Stimulated activated CD8-positive, alpha-beta memory T cell treated with anti-CD3 and anti-CD28 coated beads, Interleukin-2, amount 100 ng/mL, for 1 hour (primary cell): Measurements from ENCODE around the gene LYRM4.
"Not testable (repeated sequence)": the region's sequence is repeated elsewhere in the genome, so short reads cannot be mapped to it uniquely, and the experiment has no call there.

Experiments used
- DNase-seq, 2 donors: peaks; one replicate each; pipeline ENCODE4 v3.0.0-alpha.2; 2020; ENCODE audit warnings: low read depth in 2 of 2

LYRM4 gene

DNA sequence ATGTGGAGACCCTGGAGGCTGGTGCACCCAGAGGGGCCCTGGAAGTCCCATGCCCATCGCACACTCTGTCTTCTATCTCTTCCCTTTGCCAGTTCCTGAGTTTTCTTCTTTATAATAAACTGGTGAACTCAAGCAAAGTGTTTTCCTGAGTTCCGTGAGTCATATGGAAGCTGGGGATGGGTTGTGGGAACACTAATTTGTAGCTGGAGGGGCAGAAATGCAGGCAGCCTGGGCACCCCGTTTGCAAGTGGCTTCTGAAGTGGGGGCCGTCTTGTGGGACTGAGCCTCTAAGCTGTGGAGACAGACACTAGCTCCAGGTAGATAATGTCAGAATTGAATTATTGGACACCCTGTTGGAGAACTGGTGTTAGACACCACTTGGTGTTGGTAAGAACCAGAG, 178.8 kb downstream of the LYRM4 start:
- DNase-seq = no peak

DNA sequence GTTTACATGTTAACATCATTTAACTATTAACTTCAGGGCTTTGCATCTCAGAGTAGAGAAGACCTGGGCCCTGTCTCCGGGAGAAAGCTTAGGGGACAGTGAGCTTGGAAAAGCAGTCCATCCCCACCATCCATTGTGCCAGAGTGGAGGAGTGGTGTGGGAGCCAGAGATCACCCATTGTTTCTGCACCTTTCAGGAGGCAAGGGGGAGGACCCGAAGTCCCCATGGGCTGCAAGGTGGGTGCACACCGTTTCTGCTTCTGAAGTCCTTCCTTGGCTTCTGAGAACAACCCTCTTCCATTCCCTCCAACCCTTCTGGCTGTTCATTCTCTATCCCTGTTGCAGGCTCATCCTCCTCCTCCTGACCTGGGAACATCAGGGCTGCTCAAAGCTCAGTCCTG, 179.6 kb downstream of the LYRM4 start:
- no peak for DNase-seq

DNA sequence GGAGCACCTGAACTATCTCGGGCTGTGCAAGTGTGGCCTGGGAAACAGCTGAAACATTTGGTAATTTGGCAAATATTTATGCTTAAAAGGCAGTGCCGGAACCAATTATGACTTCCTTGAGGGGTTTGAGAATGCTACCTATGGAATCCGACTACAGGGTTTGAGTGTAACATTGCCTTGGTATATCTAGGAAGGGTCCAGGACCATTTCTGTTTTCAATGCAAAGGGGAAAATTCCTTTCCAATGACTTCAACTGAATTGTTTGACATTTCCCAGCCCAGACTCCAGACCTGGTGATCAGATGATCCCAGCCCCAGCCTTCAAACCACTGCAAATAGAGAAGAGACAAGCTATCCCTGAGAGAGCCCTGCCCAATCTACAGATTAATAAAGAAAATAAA, 180.2 kb downstream of the LYRM4 start:
- no peak for DNase-seq

DNA sequence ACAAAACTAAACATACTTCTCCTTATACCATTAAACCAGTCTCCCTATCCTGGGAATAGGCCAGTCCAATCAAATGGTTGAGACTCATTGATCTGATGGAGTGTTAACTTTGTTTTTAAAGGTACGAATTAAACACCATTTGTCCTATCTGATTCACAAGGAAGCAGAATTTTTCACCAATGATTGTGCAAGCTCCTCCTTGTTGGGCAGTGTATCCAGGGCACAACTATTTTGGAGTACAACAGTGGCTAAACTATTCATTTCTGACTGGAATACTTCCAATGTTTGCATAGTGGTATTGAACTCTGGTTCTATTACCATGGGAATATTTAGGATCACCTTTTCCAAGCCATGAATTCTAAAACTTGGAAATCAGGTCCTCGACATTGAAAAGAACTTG, 181.1 kb downstream of the LYRM4 start:
- DNase-seq = no peak

DNA sequence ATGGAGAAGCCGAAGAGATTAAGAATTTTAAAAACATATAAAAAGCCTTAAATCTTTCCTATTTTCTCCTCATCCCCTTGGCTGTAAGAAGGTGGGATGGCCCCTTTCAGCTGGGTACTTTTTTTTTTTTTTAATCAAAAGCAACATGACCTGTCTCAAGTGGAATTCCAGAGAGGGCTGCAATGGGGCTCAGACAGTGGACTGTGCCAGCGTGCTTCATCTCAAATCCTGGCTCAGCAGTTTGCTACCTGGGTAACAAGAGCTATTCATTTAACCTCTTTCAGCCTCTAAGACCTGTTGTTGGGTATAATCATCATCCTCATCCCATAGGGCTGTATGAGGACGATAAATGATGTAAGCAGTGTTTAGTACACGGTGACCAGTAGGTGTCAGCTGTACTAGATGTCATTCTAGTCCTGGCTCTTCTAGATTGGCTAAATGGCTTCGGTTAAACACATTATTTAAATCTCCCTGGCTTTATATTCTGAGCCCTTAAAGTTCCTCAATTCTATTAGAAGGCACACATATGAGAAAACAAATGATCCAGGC, 182.6 kb downstream of the LYRM4 start:
- no peak for DNase-seq

DNA sequence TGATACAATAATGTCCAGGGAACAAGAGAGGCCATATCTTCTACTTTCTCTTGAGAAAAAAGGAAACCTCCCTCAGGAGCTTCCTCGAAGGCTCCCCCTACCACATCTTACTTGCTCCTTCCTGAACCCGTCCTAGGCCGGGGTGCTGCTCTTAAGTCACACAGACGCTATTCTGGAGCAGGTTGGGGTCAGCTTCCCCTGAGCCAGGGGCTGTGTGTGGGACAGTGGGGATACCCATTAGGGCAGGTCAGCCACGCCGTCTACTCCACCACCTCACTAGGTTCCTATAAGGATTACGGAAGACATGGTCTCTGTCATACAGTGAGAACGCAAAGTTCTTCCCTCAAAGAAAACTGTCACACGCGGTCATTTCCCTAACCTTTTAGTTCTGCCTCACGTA, 183.8 kb downstream of the LYRM4 start:
- no peak for DNase-seq

DNA sequence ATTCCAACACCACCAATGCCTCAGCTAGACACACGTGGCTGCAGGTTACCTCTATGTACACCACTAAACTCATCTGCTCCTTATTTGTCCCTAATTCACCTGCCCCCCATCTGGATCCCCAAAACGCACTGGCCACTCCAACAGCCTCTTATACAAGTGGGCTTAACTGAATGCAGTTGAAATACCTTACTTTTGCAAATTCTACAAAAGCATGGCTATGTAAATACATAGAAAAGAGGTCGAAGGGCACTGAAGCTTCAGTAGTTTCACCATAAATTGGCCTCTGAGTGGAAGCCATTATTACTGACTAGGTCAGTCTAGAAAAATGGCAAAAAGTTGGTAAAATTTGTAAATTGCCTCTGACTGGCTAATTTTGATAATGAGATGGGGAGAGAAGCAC, 186.8 kb downstream of the LYRM4 start:
- DNase-seq = no peak

DNA sequence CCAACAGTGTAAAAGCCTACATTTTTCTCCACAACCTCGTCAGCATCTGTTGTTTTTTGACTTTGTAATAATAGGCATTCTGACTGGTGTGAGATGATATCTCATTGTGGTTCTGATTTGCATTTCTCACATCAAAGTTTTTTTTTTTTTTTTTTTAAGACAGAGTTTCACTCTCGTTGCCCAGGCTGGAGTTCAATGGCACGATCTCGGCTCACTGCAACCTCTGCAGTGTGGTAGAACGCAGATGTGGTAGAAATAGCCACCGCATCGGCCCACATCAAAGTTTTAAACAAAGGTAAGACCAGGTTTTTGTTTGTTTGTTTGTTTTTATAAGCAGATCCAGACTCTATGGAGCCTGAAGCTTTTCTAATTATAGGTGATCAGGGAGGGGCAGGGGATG, 188.3 kb downstream of the LYRM4 start:
- no peak for DNase-seq

DNA sequence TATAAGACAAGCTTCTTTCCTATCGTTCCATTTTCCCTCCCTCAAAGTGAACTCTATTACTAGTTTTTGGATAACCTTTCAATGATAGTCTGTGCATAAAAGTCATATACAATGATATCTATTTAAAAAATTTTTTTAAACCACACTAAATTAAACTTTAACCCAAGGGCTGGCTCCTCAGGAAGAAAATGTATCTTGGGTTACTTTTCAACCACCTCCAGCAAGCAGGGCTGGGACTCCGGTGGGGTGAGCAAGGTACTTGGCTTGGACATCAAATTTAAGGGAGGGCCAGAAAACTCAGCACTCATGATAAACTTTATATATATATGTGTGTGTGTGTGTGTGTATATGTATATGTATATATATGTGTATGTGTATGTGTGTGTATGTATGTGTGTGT, 189.5 kb downstream of the LYRM4 start:
- DNase-seq = no peak

DNA sequence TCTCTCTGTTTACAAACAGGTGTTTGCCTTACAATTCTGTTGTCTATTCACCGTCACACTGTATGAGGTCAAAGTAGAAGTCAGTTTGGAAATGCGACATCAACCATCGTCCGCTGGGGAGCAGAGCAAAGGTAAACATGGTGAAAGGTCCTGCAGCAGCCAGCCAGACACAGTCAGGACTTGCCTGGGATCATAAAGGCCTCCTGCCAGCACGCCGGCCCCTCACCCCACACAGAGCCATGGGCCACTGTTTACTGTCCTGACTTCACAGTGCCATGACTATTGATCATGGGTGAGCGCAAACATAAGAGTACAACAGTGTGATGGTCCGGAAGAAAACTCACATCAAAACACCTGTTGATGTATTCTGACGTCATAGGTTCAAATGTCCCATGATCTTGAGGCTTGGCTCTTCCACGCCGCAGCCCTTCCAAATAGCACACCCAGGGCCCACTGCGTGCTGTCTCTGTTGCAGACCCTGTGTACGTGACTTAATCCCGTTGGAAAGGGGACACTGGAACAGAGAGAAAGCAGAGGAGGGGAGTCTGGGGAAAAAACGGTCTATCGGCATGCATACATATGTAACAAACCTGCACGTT, 192.5 kb downstream of the LYRM4 start:
- DNase-seq = no peak

DNA sequence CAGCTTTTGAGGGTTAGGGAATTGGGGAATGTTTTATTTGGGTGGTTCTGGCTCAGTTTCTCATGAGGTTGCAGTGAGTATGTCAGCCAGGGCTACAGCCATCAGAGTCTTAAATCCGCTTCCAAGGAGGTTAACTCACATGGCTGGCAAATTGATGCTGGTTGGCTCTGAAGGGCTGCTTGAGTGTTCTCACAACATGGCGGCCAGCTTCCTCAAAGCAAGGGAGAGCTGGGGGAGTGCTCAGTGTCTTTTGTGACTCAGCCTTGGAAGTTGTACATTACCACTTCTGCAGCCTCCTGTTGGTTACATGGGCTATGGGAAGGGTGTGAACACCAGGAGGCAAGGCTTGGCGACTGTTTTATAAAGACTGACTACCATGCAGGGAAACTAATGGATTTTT, 193.4 kb downstream of the LYRM4 start:
- no peak for DNase-seq

DNA sequence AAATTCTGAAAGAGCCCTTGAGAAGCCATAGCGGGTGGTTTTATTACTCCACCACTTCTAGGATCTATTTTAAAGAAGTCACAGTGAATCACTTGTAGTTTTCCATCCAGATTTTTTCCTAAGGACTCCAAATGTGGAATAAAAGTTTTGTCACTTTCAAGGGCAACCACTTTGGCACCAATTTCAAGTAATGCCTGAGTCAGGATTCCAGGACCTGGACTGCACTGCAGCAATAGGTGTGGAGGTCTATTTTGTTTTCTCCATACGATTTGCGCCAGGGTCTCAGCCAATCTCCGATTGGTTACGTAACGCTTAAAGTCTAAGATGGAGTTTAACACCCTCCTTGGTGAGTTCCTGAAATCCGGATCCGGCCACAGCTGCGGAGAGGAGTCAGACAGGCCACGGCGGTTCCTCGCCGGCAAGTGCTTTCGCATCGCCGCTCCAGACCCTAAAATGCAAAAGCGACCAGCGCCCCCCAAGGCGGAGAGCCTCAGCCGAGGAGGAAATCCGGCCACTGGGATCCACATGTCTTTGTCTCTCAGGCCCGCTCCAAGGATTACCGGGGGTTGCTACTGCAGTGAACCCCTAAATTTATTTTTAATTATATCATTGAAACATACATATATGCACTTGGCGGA, 194.2 kb downstream of the LYRM4 start:
- no peak for DNase-seq

DNA sequence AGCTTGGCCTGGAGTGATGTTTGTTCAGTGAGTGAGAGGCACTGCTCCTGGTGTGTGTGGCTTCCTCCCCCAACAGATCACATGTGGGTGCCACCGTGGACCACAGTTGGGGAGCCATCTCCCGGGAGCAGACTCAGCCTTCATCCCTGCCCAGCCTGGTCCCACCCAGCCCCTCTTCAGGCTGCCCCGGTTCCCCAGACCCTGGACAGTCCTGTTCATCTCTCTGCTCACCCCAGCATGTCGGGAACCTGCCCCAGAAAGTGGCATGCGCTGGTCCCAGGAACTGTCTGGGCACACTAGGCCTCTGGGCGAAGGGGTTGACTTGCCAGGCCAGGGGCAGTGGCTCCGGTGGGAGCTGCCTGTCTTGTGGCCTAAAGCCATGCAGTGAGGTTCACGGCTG, 197.1 kb downstream of the LYRM4 start:
- DNase-seq = no peak

DNA sequence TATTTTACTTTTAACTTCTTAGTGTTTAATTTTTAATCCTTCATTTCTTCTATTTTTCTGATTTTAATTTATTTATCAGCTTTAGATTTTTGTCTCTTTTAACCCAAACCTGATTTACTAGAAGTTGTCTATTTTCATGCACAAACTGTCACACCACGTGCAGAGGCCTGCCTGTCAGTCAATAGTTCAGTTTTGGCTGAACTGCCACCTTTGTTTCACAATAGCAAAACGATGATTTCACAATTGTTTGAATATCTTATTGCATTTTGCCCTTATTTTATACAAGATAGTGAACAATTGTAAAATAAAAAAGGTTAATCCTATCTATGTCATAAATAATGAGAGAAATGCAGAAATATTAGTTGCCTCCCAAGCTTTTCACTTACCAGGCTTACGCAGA, 199.6 kb downstream of the LYRM4 start:
- no peak for DNase-seq

DNA sequence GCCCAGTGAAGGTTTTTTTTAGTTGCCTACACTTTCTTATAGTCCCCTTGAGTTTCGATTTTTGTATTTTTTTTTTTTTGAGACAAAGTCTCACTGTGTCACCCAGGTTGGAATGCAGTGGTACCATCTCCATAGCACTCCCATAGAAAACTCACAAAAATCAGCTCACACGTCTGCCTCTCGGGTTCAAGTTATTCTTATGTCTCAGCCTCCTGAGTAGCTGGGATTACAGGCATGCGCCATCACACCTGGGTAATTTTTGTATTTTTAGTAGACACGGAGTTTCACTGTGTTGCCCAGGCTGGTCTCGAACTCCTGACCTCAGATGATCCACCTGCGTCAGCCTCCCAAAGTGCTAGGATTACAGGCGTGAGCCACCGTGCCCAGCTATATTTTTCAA, 200.3 kb downstream of the LYRM4 start:
- DNase-seq = not testable (repeated sequence)

DNA sequence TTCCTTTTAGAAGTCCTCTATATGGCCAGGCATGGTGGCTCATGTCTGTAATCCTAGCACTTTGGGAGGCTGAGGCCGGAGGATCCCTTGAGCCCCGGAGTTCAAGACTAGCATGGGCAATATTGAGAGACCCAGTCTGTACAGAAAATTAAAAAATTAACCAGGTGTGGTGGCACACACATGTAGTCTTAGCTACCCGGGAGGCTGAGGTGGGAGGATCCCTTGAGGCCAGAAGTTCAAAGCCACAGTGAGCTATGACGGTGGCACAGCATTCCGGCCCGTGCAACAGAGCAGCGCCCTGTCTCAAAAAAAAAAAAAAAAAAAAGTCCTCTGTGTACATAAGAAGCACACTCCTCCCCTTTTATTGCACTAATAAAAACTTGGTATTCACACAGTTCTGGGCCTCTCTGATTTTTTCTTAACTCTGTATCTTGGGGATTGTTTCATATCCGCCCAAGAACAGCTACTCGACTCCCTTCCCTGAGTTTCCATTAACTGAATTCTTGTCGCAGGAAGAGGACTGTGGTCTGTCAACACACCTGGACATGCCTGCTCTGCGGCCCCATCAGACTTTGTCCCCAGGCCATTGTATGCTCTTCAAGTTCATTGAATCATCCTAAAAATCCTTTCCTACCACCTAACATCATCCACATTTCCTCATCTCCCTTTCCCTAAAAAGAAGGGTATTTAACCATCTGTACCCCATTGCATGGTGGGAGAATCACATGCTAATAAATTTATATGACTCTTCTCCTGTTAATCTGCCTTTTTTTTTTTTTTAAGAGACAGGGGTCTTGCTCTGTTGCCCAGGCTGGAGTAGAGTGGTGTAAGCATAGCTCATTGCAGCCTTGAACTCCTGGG, 201.5 kb downstream of the LYRM4 start:
- DNase-seq = no peak
